Endothelial cell of umbilical vein (primary cell): Measurements from ENCODE around the gene NR2C2. TPM values are rescaled to one million over a fixed set of nuclear protein-coding genes. Genes with fewer than 3 reads are reported as not detected.

Experiments
- BruUV-seq: library from RNA; stranded (reverse); fragments of 400-500 nt; replicated peaks from 2 replicates; lab custom pipeline; 2021; lab: Mats Ljungman, UMichigan
- CTCF ChIA-PET: fragments of 300-600, 350-600 bp; sonication (Branson Sonifier 250); formaldehyde crosslinking; loops from one replicate; lab custom pipeline; 2021; ENCODE audit warnings: antibody characterized with exemption, inconsistent platforms; lab: Charles Lee
- POLR2A ChIA-PET: fragments of 300-600, 350-600 bp; sonication (Branson Sonifier 250); formaldehyde crosslinking; loops from one replicate; lab custom pipeline; 2021; ENCODE audit warnings: antibody characterized with exemption, inconsistent platforms; lab: Charles Lee
- DNase-seq: peaks from one replicate; pipeline ENCODE4 v3.0.0-alpha.2; 2011; ENCODE audit warnings: low read depth, low spot score
- FAIRE-seq: peaks from 2 replicates; lab custom pipeline; 2011; peaks lifted over from hg19 to GRCh38; lab: Jason Lieb, UNC
- H2AFZ ChIP-seq: 2 replicates; pipeline ENCODE4 v1.6.0; 2012; ENCODE audit warnings: low read depth, low read length, control low read depth, inconsistent platforms
- H3K27ac ChIP-seq: 2 replicates; pipeline ENCODE4 v1.5.1; 2011; ENCODE audit warnings: low read depth, mild to moderate bottlenecking, control low read depth, low read length, moderate library complexity; ENCODE audit not compliant: insufficient read depth
- H3K27me3 ChIP-seq, 2 experiments: 2 replicates each; pipeline versions ENCODE4 v1.6.0 to v1.6.1; 2011; ENCODE audit warnings: low read length in 2 of 2, mixed read lengths in 1 of 2; ENCODE audit not compliant: control insufficient read depth in 2 of 2, insufficient read depth in 2 of 2
- H3K36me3 ChIP-seq, 2 experiments: 2 replicates in 1 of 2; 3 replicates in 1 of 2; pipeline ENCODE4 v1.5.1; 2011; ENCODE audit warnings: low read length in 2 of 2, mild to moderate bottlenecking in 1 of 2, moderate library complexity in 1 of 2; ENCODE audit not compliant: control insufficient read depth in 2 of 2, insufficient read depth in 2 of 2; ENCODE audit errors: extremely low read depth in 1 of 2
- H3K4me1 ChIP-seq: 3 replicates; pipeline ENCODE4 v1.5.1; 2011; ENCODE audit warnings: mild to moderate bottlenecking, low read length; ENCODE audit not compliant: control insufficient read depth, insufficient read depth; ENCODE audit errors: extremely low read depth
- H3K4me2 ChIP-seq: 2 replicates; pipeline ENCODE4 v1.6.1; 2011; ENCODE audit warnings: low read length, control low read depth, mixed read lengths; ENCODE audit not compliant: insufficient read depth
- H3K4me3 ChIP-seq, 3 experiments: fragments of 200-600 bp in 1 of 3; sonication (generic), shearing (Covaris generic) in 1 of 3; replicated peaks in 1 of 3; 2 replicates each; pipeline ENCODE4 v1.5.1; 2011 to 2016; ENCODE audit warnings: control low read depth in 3 of 3, low read length in 3 of 3, mild to moderate bottlenecking in 2 of 3, inconsistent platforms in 1 of 3, low read depth in 1 of 3, moderate library complexity in 1 of 3; ENCODE audit not compliant: insufficient read depth in 1 of 3
- H3K79me2 ChIP-seq: 2 replicates; pipeline ENCODE4 v1.6.0; 2012; ENCODE audit warnings: low read length, inconsistent platforms; ENCODE audit not compliant: control insufficient read depth, insufficient read depth
- H3K9ac ChIP-seq: replicated peaks from 2 replicates; pipeline ENCODE3; 2011; ENCODE audit warnings: low read length, control low read depth; ENCODE audit not compliant: insufficient read depth; ENCODE audit errors: extremely low read depth
- H3K9me1 ChIP-seq: replicated peaks from 3 replicates; pipeline ENCODE4 v1.6.0; 2011; ENCODE audit warnings: mild to moderate bottlenecking, low read length; ENCODE audit not compliant: control insufficient read depth, insufficient read depth; ENCODE audit errors: extremely low read depth
- H3K9me3 ChIP-seq: replicated peaks from 2 replicates; pipeline ENCODE4 v1.5.1; 2012; ENCODE audit warnings: low read length, inconsistent platforms; ENCODE audit not compliant: control insufficient read depth, insufficient read depth
- H4K20me1 ChIP-seq: replicated peaks from 2 replicates; pipeline ENCODE3; 2011; ENCODE audit warnings: mild to moderate bottlenecking, low read length; ENCODE audit not compliant: control insufficient read depth, insufficient read depth; ENCODE audit errors: extremely low read depth
- CTCF ChIP-seq, 2 donors: IDR thresholded peaks; 1 replicate in 1 of 2; 2 replicates in 1 of 2; pipeline ENCODE4 v1.5.1; 2011; ENCODE audit warnings: low read length in 2 of 2, mild to moderate bottlenecking in 2 of 2, moderate library complexity in 2 of 2, control low read depth in 1 of 2, inconsistent platforms in 1 of 2, low read depth in 1 of 2; ENCODE audit not compliant: insufficient read depth in 1 of 2; ENCODE audit errors: extremely low read depth in 1 of 2
- EZH2 ChIP-seq: IDR thresholded peaks from 2 replicates; pipeline ENCODE4 v1.6.1; 2012; ENCODE audit warnings: borderline replicate concordance, low read depth, mild to moderate bottlenecking, moderate library complexity, low read length, inconsistent platforms; ENCODE audit not compliant: severe bottlenecking
- FOS ChIP-seq: IDR thresholded peaks from 2 replicates; pipeline ENCODE4 v1.6.1; 2011; ENCODE audit warnings: mild to moderate bottlenecking, low read length, moderate library complexity, borderline replicate concordance; ENCODE audit not compliant: insufficient read depth
- GATA2 ChIP-seq: IDR thresholded peaks from 2 replicates; pipeline ENCODE4 v1.7.0; 2011; ENCODE audit warnings: low read depth, mild to moderate bottlenecking, moderate library complexity, mixed read lengths, low read length; ENCODE audit not compliant: insufficient read length, insufficient read depth
- JUN ChIP-seq: IDR thresholded peaks from 2 replicates; pipeline ENCODE4 v1.6.1; 2011; ENCODE audit warnings: borderline replicate concordance, low read depth; ENCODE audit not compliant: insufficient read length, insufficient read depth
- MAX ChIP-seq: IDR thresholded peaks from 2 replicates; pipeline ENCODE4 v1.6.1; 2011; ENCODE audit not compliant: insufficient read depth, insufficient read length
- MYC ChIP-seq: IDR thresholded peaks from one replicate; pipeline ENCODE4 v1.6.1; 2011; ENCODE audit warnings: mild to moderate bottlenecking, low read depth, low read length
- POLR2A ChIP-seq: IDR thresholded peaks from 2 replicates; pipeline ENCODE4 v1.6.1; 2012; ENCODE audit warnings: low read depth, mild to moderate bottlenecking, control low read depth, low read length
- POLR2AphosphoS5 ChIP-seq: IDR thresholded peaks from 2 replicates; pipeline ENCODE4 v1.6.1; 2012; ENCODE audit warnings: low read depth, mild to moderate bottlenecking, control low read depth, low read length, moderate library complexity; ENCODE audit not compliant: insufficient read depth
- dilution Hi-C: fragments of 300-500 bp; cut with MboI; formaldehyde crosslinking; loops from one replicate; pipeline ENCODE4 v1.15.0; 2019; ENCODE audit warnings: low sequenced_read_pairs; ENCODE audit not compliant: extremely low pct_ligation_motif_present
- intact Hi-C: fragments of 100-400 bp; cut with micrococcal nuclease; formaldehyde crosslinking; loops from one replicate; pipeline ENCODE4 v1.10.0; 2022
- polyA plus RNA-seq, 4 experiments: library from polyadenylated mRNA; depleted of rRNA in 3 of 4; stranded (reverse) in 3 of 4; unstranded in 1 of 4; fragments of >200 nt; gene quantifications; 2 replicates each; pipeline versions ENCODE4 v1.2.1 to v1.2.3, GENCODE V29; 2011 to 2012; ENCODE audit warnings: missing spikeins in 1 of 4
- total RNA-seq: library from RNA; stranded (reverse); gene quantifications from 2 replicates; pipeline ENCODE4 v1.2.3, GENCODE V29; 2021

The NR2C2 gene
- total and polyA plus RNA-seq, 2 donors (not counting 3 experiments of a cell fraction or from before 2014, with no cell fraction given), result 20.3 to 59.8 TPM

GRCh38 chr3:14946236-14946635 is 1.1 kb upstream of the NR2C2 start:
- CTCF ChIA-PET, result interaction anchor here (0.8 to 1.3 kb wide), 3 partner anchors 9 to 49 kb away, joined by 3 read pairs; no protein-coding TSS in a partner anchor
- no peak for TF ChIP-seq POLR2A
- TF ChIP-seq GATA2, result no peak
- no peak for TF ChIP-seq JUN
- TF ChIP-seq FOS, result no peak
- no peak for TF ChIP-seq MAX
- no peak for TF ChIP-seq MYC
- TF ChIP-seq POLR2AphosphoS5, result no peak
- no peak for TF ChIP-seq EZH2
- TF ChIP-seq CTCF (IDR thresholded peaks at IDR 0.05; ENCODE audit: extremely low read depth in 1 of 2, insufficient read depth in 1 of 2, low read depth in 1 of 2, low read length in 2 of 2), result no peak
- no peaks in the 10 kb centered on the region for H3K9me1 ChIP-seq
- TSS peak; percentile 25 for BruUV-seq
- H3K4me2 ChIP-seq, result peak overlapping the region; percentile 93
- H3K9ac ChIP-seq, result peak overlapping the region; percentile 99
- H3K27ac ChIP-seq, result peak overlapping the region; percentile 99
- peaks cover 4 to 5% of the 10 kb centered on the region in 2 experiments for H3K36me3 ChIP-seq
- POLR2A ChIA-PET, result no interaction called here
- intact Hi-C loops (loop anchor here (10.0 kb wide), 1 partner anchor 801 kb away; no protein-coding TSS in a partner anchor), dilution Hi-C loops (no loop called here)
- no peak for FAIRE-seq
- peaks cover 38% of the 10 kb centered on the region for H3K4me1 ChIP-seq
- no peaks in the 10 kb centered on the region for H3K9me3 ChIP-seq
- H3K27me3 ChIP-seq, result no peaks in the 10 kb centered on the region
- peaks cover 59% of the 10 kb centered on the region for H3K79me2 ChIP-seq
- no peak for DNase-seq
- no peak overlapping the region for H2AFZ ChIP-seq
- peaks cover 4% of the 10 kb centered on the region for H4K20me1 ChIP-seq
- peak overlapping the region; percentile 48 to 87 (median 75) for H3K4me3 ChIP-seq
